Transverse colon (tissue), 4 donors: Measurements from ENCODE around the gene SFRP2. TPM values are rescaled to one million over a fixed set of nuclear protein-coding genes. Genes with fewer than 3 reads are reported as not detected.

Experiments used
- DNase-seq: peaks from one replicate; pipeline ENCODE4 v3.0.0-alpha.2; 2019
- H3K27ac ChIP-seq, 4 donors: fragments of 200-600 bp; sonication (generic); 2 replicates each; pipeline ENCODE4 v1.5.1; 2016 to 2018; ENCODE audit warnings: inconsistent platforms in 4 of 4
- H3K27me3 ChIP-seq: fragments of 200-600 bp; sonication (generic); 2 replicates; pipeline ENCODE4 v1.5.1; 2017; ENCODE audit warnings: inconsistent platforms
- H3K36me3 ChIP-seq, 4 donors: fragments of 200-600 bp; sonication (generic); 2 replicates each; pipeline ENCODE4 v1.5.1; 2017 to 2019; ENCODE audit warnings: inconsistent platforms in 4 of 4
- H3K4me1 ChIP-seq, 4 donors: fragments of 200-600 bp; sonication (generic); 2 replicates each; pipeline ENCODE4 v1.5.1; 2017 to 2020; ENCODE audit warnings: inconsistent platforms in 4 of 4
- H3K4me3 ChIP-seq, 4 donors: fragments of 200-600 bp; sonication (generic); 1 replicate in 1 of 4; 2 replicates in 3 of 4; pipeline versions ENCODE4 v1.5.1 to v1.6.1; 2017 to 2019; ENCODE audit warnings: inconsistent platforms in 4 of 4
- H3K9me3 ChIP-seq, 2 donors: fragments of 200-600 bp; sonication (generic); 2 replicates each; pipeline ENCODE4 v1.5.1; 2017 to 2019; ENCODE audit warnings: inconsistent platforms in 2 of 2
- EP300 ChIP-seq: sonication (generic); formaldehyde crosslinking; IDR thresholded peaks from one replicate; pipeline ENCODE4 v1.6.1; 2017; ENCODE audit warnings: antibody characterized with exemption, low read depth
- POLR2A ChIP-seq: fragments of 450-650 bp; IDR thresholded peaks from one replicate; pipeline ENCODE4 v1.6.1; 2016; ENCODE audit warnings: antibody characterized with exemption, mild to moderate bottlenecking, moderate library complexity
- POLR2AphosphoS5 ChIP-seq, 3 donors: sonication (generic); formaldehyde crosslinking; IDR thresholded peaks; one replicate each; pipeline ENCODE4 v1.6.1; 2016; ENCODE audit warnings: antibody characterized with exemption in 3 of 3
- WGBS, 2 donors: methylation state at CpG; one replicate each; pipeline ENCODE4 v1.1.5; 2018; ENCODE audit warnings: low coverage in 1 of 2; 5-methylcytosine and 5-hydroxymethylcytosine counted together
- in situ Hi-C, 4 donors: fragments of 200-750 bp; cut with MboI; loops; one replicate each; pipeline versions ENCODE4 v1.15.0 to v1.15.1; 2017; ENCODE audit warnings: low sequenced_read_pairs in 3 of 4, low pct_ligation_motif_present in 1 of 4, low pct_unique_long_range_greater_than_20kb in 1 of 4
- intact Hi-C: fragments of 100-400 bp; cut with DNase I; formaldehyde crosslinking; loops from one replicate; pipeline ENCODE4 v1.15.1; 2023; ENCODE audit warnings: low total_unique reads
- total RNA-seq, 4 donors: library from RNA; depleted of rRNA; stranded (reverse); fragments of >200 nt; gene quantifications; one replicate each; pipeline ENCODE4 v1.1.0, GENCODE V29; 2016
- TF ChIP-seq, protein P1 (sequence below), 5 experiments: fragments of 200-600 bp in 3 of 5; fragments of 450-650 bp in 2 of 5; sonication (generic) in 3 of 5; IDR thresholded peaks; 1 replicate in 2 of 5; 2 replicates in 3 of 5; pipeline ENCODE4 v1.5.1; 2016 to 2017; ENCODE audit warnings: antibody characterized with exemption in 5 of 5, inconsistent platforms in 3 of 5, mild to moderate bottlenecking in 2 of 5, moderate library complexity in 1 of 5

SFRP2 gene
- total RNA-seq, 4 donors from 2014 or later: 6.4 to 61.7 (median 15.6) TPM

DNA sequence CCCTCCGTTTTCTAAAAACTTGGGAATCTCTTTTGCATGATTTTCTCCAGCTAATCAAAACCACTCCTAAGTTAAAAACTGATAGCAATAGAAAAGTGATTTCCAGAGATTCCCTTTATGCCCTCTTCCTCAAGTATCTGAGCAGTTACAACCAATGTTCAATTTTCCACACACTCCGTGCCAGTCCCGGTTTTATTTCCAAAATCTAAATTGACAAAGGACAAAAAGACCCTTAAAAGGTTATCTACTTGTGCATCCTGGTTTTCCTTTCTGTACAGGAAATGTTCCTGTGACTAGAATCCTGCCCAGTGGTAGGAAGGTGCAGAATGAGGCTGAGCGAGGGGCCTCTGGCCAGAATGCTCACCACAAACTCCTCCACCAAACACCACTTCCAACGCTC, 1.3 kb downstream of the SFRP2 start:
- intact Hi-C loops: no loop called here
- H3K4me1 ChIP-seq: peaks cover 9 to 38% (median 31%) of the 10 kb centered on the region in 4 donors
- in situ Hi-C loops: loop anchor here in 2 of 4 donors (25.0 kb wide), 2 partner anchors 525 to 725 kb away; no protein-coding TSS in a partner anchor
- peaks cover 99% of the 10 kb centered on the region for H3K27me3 ChIP-seq
- no peak for TF ChIP-seq POLR2AphosphoS5 (IDR thresholded peaks at IDR 0.05)
- TF ChIP-seq EP300: no peak
- TF ChIP-seq, protein P1, sequence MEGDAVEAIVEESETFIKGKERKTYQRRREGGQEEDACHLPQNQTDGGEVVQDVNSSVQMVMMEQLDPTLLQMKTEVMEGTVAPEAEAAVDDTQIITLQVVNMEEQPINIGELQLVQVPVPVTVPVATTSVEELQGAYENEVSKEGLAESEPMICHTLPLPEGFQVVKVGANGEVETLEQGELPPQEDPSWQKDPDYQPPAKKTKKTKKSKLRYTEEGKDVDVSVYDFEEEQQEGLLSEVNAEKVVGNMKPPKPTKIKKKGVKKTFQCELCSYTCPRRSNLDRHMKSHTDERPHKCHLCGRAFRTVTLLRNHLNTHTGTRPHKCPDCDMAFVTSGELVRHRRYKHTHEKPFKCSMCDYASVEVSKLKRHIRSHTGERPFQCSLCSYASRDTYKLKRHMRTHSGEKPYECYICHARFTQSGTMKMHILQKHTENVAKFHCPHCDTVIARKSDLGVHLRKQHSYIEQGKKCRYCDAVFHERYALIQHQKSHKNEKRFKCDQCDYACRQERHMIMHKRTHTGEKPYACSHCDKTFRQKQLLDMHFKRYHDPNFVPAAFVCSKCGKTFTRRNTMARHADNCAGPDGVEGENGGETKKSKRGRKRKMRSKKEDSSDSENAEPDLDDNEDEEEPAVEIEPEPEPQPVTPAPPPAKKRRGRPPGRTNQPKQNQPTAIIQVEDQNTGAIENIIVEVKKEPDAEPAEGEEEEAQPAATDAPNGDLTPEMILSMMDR (IDR thresholded peaks at IDR 0.05): no peak
- no peak for TF ChIP-seq POLR2A
- WGBS, 2 donors: 37 to 43% methylated on average over 3 to 5 of the region's 5 CpGs
- no peaks in the 10 kb centered on the region for H3K36me3 ChIP-seq
- no peak for DNase-seq
- no peak overlapping the region for H3K4me3 ChIP-seq
- no peaks in the 10 kb centered on the region for H3K9me3 ChIP-seq
- no peak overlapping the region for H3K27ac ChIP-seq

DNA sequence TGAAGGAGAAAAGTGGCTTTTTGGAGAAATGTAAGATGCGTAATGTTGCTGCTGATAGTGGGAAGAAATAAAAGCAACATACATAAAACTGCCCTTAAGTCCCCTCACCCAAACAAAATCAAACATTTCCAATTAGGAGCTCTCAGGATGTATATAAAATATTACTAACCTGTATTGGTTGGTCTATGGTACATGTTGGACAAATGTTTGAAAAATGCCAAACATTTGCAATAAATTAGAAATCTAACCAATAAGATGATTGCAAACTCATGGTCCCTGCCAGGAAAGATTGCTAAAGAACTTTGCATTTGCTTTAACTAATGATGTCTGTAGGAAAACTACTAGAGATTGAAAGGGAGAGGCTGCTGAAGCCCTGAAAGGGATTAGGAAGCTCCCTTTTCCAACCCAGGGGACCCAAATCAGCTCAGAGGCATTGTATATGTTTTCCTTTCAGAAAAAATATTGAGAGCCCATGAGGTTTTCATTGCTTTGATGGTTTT, 1.8 kb downstream of the SFRP2 start:
- H3K4me3 ChIP-seq: no peak overlapping the region
- TF ChIP-seq, protein P1 (IDR thresholded peaks at IDR 0.05): no peak
- TF ChIP-seq POLR2AphosphoS5 (IDR thresholded peaks at IDR 0.05) (no peak), EP300 (no peak), POLR2A (no peak)

DNA sequence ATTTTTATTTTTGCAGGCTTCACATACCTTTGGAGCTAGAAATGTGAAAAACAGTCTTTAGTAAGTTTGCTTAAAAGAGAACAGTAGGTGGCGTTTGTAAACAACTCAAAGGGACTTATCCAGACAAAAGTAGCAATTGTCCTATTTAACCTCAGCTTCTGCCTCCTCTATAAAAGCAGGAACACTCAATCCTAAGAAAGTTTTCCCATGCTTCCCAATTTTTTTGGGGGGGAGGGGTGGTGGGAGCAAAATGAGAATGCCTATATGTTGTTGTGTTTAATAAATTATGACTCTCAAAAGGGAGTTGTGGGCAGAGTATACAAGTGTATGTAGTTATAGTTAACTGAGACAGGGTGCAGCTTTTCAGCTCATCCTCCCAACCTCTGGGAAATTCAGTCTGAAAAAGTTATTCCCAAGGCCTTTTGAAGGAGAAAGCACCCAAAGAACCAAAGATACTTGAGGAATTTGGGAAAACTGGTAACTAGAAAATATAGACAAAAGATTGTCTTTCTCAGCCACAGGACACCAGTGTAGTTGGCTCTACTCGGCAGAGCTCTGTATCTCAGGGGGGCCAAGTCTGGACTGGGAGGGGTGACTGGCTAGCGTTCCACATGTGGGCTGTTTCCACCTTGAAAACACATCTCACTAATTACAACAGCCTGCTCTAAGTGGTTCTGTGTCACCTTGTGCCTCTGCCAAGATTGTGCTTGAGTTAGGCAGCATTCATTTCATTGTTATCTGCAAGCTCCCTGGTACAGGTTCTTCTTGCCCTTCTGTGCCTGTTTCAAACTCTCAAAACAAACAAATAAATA, 2.8 kb downstream of the SFRP2 start:
- TF ChIP-seq, protein P1 (IDR thresholded peaks at IDR 0.05): peak in 4 of 5 experiments; percentile 21 to 35 (median 26)
- TF ChIP-seq POLR2AphosphoS5 (IDR thresholded peaks at IDR 0.05) (no peak), EP300 (no peak), POLR2A (no peak)
- DNase-seq: no peak
- Histone ChIP-seq H3K36me3 (no peaks in the 10 kb centered on the region), H3K27ac (no peak overlapping the region), H3K27me3 (peaks cover 99% of the 10 kb centered on the region), H3K9me3 (no peaks in the 10 kb centered on the region), H3K4me3 (no peak overlapping the region), H3K4me1 (peaks cover 9 to 23% (median 17%) of the 10 kb centered on the region in 4 donors)
- WGBS, 2 donors: 7 to 20% methylated on average over 1 to 3 of the region's 3 CpGs
- intact Hi-C loops (no loop called here), in situ Hi-C loops (loop anchor here in 2 of 4 donors (25.0 kb wide), 2 partner anchors 526 to 726 kb away; no protein-coding TSS in a partner anchor)

More for the DNA sequence above, 1.8 kb downstream of the SFRP2 start:
- in situ Hi-C loops (loop anchor here in 2 of 4 donors (25.0 kb wide), 2 partner anchors 525 to 725 kb away; no protein-coding TSS in a partner anchor), intact Hi-C loops (no loop called here)
- Histone ChIP-seq H3K9me3 (no peaks in the 10 kb centered on the region), H3K36me3 (no peaks in the 10 kb centered on the region), H3K27ac (no peak overlapping the region), H3K27me3 (peaks cover 99% of the 10 kb centered on the region), H3K4me1 (peaks cover 9 to 33% (median 26%) of the 10 kb centered on the region in 4 donors)
- DNase-seq: no peak
- WGBS, 2 donors: 82 to 89% methylated on average over 1 of the region's 1 CpG

DNA sequence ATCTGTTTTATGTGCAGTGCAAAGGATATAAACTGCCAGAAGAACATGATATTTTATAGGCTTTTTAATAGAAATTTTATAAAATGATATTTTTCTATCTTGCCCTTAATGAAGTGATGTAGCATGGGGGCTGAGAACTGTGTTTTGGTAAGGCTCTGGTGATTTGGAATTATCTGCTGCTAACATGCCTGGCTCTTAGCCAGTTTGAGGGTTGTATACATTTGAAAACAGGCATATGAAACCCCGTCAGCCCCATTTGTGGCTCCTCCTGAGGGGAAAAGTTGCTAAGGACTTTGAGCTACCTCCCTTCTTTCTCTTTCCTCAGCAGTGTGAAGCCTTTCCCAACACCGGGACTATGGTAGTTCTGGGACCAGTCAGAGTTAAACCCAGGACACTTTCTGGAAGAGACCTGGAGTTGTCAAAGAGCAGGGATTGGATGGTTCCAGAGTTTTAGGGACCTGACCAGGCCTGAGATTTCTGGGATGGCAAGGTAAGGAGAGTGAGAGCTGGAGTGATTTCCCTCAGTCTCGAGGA, 4.7 kb downstream of the SFRP2 start:
- in situ Hi-C loops: loop anchor here in 2 of 4 donors (25.0 kb wide), 2 partner anchors 528 to 728 kb away; no protein-coding TSS in a partner anchor
- Histone ChIP-seq H3K27ac (no peak overlapping the region), H3K36me3 (no peaks in the 10 kb centered on the region), H3K4me3 (no peak overlapping the region), H3K4me1 (peaks cover 7 to 11% (median 9%) of the 10 kb centered on the region in 4 donors), H3K9me3 (no peaks in the 10 kb centered on the region), H3K27me3 (peaks cover 93% of the 10 kb centered on the region)
- intact Hi-C loops: no loop called here
- no peak for TF ChIP-seq POLR2A
- TF ChIP-seq, protein P1 (IDR thresholded peaks at IDR 0.05): no peak
- TF ChIP-seq POLR2AphosphoS5 (IDR thresholded peaks at IDR 0.05): no peak
- TF ChIP-seq EP300: no peak
- 50 to 63% methylated on average over 2 to 3 of the region's 3 CpGs for whole genome bisulfite sequencing, 2 donors
- no peak for DNase-seq
